ENCODE data around the gene SLC7A4. TPM values are rescaled to one million over a fixed set of nuclear protein-coding genes. Genes with fewer than 3 reads are reported as not detected.

SLC7A4 gene
- 2.0 TPM in 1 of 2 replicates, not detected in the other for total RNA-seq

GRCh38 chr22:21032037-21032867 is at the start of gene SLC7A4:
TSS of gene SLC7A4 (minus strand) at chr22:21032561. CDS start at chr22:21031812, 749 bp downstream.

GRCh38 chr22:21045585-21046294 is 13.4 kb upstream of the SLC7A4 start, which contains the start of gene LRRC74B:
TSS of gene LRRC74B (plus strand) at chr22:21045946. CDS start at chr22:21045987, 41 bp downstream.

DNA sequence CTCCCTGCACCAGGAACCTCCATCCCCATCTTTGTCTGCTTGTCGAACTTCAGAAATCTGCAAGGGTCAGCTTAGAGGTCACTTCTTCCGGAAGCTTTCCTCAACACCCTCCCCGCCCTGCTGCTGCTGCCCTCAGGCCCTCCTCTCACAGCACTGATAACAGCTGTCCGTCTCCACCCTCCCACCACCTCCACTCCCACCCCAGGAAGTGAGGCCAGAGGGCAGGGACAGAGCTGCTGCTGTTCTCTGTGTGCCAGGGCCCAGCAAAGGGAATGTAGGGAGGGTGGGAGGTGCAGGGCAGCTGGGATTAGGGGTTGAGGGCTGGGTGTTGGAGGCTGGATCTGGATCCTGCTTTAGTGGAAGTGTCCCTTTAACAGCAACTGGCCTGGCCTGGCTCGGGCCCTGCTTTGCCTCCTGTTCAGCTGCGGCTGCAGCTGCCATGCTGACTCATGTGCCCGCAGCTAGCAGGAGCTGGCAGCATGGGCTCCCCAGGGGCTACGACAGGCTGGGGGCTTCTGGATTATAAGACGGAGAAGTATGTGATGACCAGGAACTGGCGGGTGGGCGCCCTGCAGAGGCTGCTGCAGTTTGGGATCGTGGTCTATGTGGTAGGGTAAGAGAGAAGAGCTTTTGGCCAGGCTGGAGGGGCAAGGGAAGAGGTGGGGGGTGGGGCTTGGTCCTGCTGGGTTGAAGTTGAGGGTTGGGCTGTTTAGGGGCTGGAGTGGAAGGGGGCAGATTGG is 17.5 kb downstream of the SLC7A4 start, which contains the start of gene P2RX6:
Gene P2RX6, plus strand, starts transcription at position 440 of the 740 bp plus-strand sequence. Its CDS starts 10 bp downstream, at position 450.

DNA sequence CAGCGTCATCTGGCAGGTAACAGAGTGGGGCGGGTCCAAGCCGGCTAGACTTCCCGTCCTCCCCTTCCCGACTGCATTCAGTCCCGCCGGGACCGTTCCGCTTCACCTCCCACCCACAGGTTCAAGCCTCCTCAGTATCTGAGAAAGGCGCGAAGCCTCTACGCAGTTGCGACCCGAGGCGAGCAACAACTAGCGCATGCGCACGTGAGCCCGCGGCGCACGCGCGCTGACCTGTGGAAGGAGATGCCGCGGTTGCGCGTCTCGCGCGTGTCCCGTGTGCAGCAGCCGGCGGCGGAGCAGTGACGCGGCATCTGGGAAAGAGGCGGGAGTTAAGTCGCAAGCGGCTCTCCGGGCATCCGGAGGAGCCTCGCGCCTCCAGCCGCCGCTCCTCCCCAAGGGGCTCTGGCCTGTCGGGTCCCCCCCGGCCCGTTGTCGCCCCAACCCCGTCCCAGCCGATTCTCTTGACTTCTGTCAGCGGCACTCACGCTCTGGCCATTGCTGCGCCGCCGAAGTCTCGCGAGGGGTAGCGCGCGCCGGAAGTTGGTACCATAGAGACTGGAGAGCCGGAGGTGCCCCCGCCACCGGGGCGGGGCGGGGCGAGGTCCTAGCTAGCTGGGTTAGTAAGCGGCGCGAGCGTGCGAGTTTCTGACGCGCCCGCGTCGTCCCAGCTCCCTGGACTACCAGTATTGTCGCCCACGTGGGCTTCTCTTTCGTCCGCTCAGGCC is 30.6 kb downstream of the SLC7A4 start, which contains the start of gene THAP7:
Gene THAP7, minus strand, starts transcription at position 518 of the 725 bp plus-strand sequence. Its CDS starts 207 bp downstream, at position 311.

GRCh38 chr22:20981787-20982562 is 50.4 kb downstream of the SLC7A4 start, which contains the start of gene LZTR1:
TSS of gene LZTR1 (plus strand) at chr22:20982297. CDS start at chr22:20982372, 75 bp downstream.

Other genes with a start within 250 kb of the SLC7A4 start
- gene PI4KA, start 173.8 kb downstream of the SLC7A4 start, total RNA-seq: 47.9 and 68.6 TPM in 2 replicates
- 8.9 and 14.6 TPM in 2 replicates for gene SNAP29, start 173.6 kb downstream of the SLC7A4 start, total RNA-seq
- 40.1 and 52.3 TPM in 2 replicates for gene CRKL, start 115.2 kb downstream of the SLC7A4 start, total RNA-seq
- gene AIFM3, start 65.3 kb downstream of the SLC7A4 start, total RNA-seq: 0.87 and 2.6 TPM in 2 replicates
- 31.0 and 74.6 TPM in 2 replicates for gene LZTR1, start 50.3 kb downstream of the SLC7A4 start, total RNA-seq
- gene THAP7, start 30.4 kb downstream of the SLC7A4 start, total RNA-seq: 20.5 and 29.8 TPM in 2 replicates
- 3.6 and 9.3 TPM in 2 replicates for gene P2RX6, start 17.4 kb downstream of the SLC7A4 start, total RNA-seq
- under 0.01 TPM in 1 of 2 replicates, not detected in the other for gene LRRC74B, start 13.4 kb upstream of the SLC7A4 start, total RNA-seq